ENCODE measurements around the gene FUT9.

FUT9 gene

GRCh38 chr6:96156425-96156824, 140.7 kb downstream of the FUT9 start:
- TF ChIP-seq, protein P1, sequence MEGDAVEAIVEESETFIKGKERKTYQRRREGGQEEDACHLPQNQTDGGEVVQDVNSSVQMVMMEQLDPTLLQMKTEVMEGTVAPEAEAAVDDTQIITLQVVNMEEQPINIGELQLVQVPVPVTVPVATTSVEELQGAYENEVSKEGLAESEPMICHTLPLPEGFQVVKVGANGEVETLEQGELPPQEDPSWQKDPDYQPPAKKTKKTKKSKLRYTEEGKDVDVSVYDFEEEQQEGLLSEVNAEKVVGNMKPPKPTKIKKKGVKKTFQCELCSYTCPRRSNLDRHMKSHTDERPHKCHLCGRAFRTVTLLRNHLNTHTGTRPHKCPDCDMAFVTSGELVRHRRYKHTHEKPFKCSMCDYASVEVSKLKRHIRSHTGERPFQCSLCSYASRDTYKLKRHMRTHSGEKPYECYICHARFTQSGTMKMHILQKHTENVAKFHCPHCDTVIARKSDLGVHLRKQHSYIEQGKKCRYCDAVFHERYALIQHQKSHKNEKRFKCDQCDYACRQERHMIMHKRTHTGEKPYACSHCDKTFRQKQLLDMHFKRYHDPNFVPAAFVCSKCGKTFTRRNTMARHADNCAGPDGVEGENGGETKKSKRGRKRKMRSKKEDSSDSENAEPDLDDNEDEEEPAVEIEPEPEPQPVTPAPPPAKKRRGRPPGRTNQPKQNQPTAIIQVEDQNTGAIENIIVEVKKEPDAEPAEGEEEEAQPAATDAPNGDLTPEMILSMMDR (IDR thresholded peaks at IDR 0.05; ENCODE audit: low read length, missing control alignments): no peak
- H3K4me3 ChIP-seq (replicated peaks; ENCODE audit: low read depth, low read length): no peak overlapping the region
- no peak for DNase-seq (ENCODE audit: low read depth)

DNA sequence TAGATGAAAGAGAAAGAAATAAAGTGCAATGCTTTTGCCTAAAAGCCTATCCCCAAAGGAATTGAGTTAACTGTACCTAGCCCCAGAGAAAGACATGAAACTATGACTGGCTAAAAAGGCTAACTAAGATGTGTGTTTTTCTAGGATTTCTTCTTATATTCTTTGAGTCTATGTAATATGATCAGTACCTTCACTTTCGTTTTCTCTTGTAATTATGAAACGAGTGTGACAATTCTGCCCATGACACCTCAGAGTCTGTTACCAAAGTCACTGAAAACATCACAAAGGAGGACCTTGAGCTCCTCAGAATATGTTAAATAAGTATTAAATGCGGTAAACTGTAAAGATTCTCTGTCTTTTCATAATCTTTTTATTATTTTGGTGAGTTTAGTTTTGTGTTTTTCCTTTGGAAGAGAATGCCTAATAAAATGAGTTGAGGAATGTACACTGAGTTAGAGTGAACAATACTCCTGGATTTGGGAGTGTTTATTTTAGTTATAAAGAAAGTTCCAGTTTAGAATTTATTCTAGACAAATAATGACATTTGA, 141.3 kb downstream of the FUT9 start:
- TF ChIP-seq, protein P1 (IDR thresholded peaks at IDR 0.05; ENCODE audit: low read length, missing control alignments): no peak
- no peak overlapping the region for H3K4me3 ChIP-seq (replicated peaks; ENCODE audit: low read depth, low read length)
- DNase-seq (ENCODE audit: low read depth): no peak

DNA sequence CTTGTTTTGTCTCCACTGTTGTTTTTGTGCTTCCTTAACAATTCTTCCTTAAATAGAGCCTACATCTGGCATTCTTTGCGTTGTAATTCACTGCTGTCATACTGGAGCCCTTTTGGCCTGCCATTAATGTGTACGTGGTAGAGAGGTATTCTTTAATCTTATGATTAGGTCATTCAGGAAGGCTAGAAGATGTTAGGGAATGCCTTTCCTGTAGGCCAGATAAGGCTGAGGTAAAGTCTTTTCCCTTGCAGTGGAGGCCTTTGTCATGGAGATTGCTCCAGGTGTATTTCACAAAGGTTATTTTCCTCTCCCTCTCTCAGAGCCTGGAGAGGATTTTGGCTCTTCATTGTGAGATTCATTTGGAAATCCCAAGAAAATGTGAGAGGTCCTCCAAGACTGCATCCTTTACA, 146.9 kb downstream of the FUT9 start:
- TF ChIP-seq, protein P1 (IDR thresholded peaks at IDR 0.05; ENCODE audit: low read length, missing control alignments): no peak
- no peak for DNase-seq (ENCODE audit: low read depth)
- no peak overlapping the region for H3K4me3 ChIP-seq (replicated peaks; ENCODE audit: low read depth, low read length)

- no peak for DNase-seq (ENCODE audit: low read depth)
- no peak overlapping the region for H3K4me3 ChIP-seq (replicated peaks; ENCODE audit: low read depth, low read length)
- TF ChIP-seq, protein P1 (IDR thresholded peaks at IDR 0.05; ENCODE audit: low read length, missing control alignments): no peak
Measured at GRCh38 chr6:96164802-96165201, 149.0 kb downstream of the FUT9 start.

DNA sequence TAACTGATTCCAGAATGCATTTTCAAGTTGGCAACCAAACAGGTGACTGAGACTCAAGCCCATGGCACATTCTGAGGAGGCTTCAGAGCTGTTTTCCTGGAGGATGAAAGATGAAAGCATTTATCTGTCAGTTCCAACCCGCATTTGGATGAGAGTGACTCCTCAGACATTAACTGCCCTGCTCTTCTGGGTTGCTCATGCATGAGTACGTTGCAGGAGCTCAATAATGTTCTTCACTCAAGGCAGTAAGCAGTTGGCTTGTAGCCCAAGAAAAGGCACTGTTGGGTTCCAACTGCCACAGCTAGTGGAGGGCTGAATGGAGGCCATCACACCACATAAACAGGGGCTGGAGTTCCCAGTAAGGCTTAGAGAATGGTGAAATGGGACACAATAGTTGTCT, 155.3 kb downstream of the FUT9 start:
- DNase-seq (ENCODE audit: low read depth): no peak
- TF ChIP-seq, protein P1 (IDR thresholded peaks at IDR 0.05; ENCODE audit: low read length, missing control alignments): no peak
- no peak overlapping the region for H3K4me3 ChIP-seq (replicated peaks; ENCODE audit: low read depth, low read length)

- no peak for DNase-seq (ENCODE audit: low read depth)
- TF ChIP-seq, protein P1 (IDR thresholded peaks at IDR 0.05; ENCODE audit: low read length, missing control alignments): no peak
Measured at GRCh38 chr6:96184798-96185197, 169.0 kb downstream of the FUT9 start.

DNA sequence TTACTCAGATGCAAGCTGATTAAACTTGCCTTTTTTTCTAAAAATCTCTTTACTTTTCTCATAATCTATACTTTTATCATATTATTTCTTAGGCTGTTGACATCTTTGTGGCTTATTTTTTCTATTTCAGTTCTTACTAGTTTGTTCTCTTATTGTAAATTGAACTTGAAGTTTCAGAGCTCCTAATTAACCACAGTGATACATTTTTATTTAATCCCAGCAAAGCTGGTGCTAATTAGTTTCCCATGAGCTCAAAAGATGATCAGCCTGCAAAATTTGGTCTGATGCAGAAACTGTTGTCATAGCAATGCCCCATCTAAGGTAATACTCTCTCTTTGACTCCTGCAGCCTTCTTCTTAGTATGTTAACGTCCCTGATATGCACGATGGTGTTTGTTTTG, 170.3 kb downstream of the FUT9 start:
- H3K4me3 ChIP-seq (replicated peaks; ENCODE audit: low read depth, low read length): no peak overlapping the region
- DNase-seq (ENCODE audit: low read depth): no peak
- TF ChIP-seq, protein P1 (IDR thresholded peaks at IDR 0.05; ENCODE audit: low read length, missing control alignments): no peak

More at GRCh38 chr6:96184798-96185197, 169.0 kb downstream of the FUT9 start:
- no peak overlapping the region for H3K4me3 ChIP-seq (replicated peaks; ENCODE audit: low read depth, low read length)

Measured in fibroblast of pulmonary artery (primary cell).